AG09309 (cell line): Measurements from ENCODE around the gene LTBP4.
A peak's percentile ranks its signal among the peaks of the same experiment; 100 is the strongest.
"Not testable (repeated sequence)": the region's sequence is repeated elsewhere in the genome, so short reads cannot be mapped to it uniquely, and the experiment has no call there.

ENCODE experiments used
- DNase-seq: peaks from one replicate; pipeline ENCODE4 v3.0.0-alpha.2; 2010; ENCODE audit warnings: low read depth
- H3K4me3 ChIP-seq: 2 replicates; pipeline ENCODE4 v1.5.1; 2011; ENCODE audit warnings: mild to moderate bottlenecking, low read depth, low read length, moderate library complexity; ENCODE audit not compliant: control insufficient read depth
- CTCF ChIP-seq: IDR thresholded peaks from 2 replicates; pipeline ENCODE4 v1.5.1; 2011; ENCODE audit warnings: mild to moderate bottlenecking, low read depth, low read length, inconsistent platforms; ENCODE audit not compliant: insufficient read depth, control insufficient read depth; ENCODE audit errors: missing control alignments

Gene LTBP4

GRCh38 chr19:40559394-40559793 is 41.8 kb upstream of the LTBP4 start:
- no peak for TF ChIP-seq CTCF

GRCh38 chr19:40560092-40560507 is 41.1 kb upstream of the LTBP4 start:
- H3K4me3 ChIP-seq = no peak overlapping the region
- DNase-seq = no peak
- no peak for TF ChIP-seq CTCF

More at GRCh38 chr19:40559394-40559793, 41.8 kb upstream of the LTBP4 start:
- no peak overlapping the region for H3K4me3 ChIP-seq
- DNase-seq = no peak

GRCh38 chr19:40561947-40562346 is 39.2 kb upstream of the LTBP4 start:
- no peak for TF ChIP-seq CTCF
- no peak for DNase-seq
- no peak overlapping the region for H3K4me3 ChIP-seq

- not testable (repeated sequence) for DNase-seq, H3K4me3 ChIP-seq
Observed at GRCh38 chr19:40564535-40564934, 36.6 kb upstream of the LTBP4 start.

GRCh38 chr19:40565355-40565754 is 35.8 kb upstream of the LTBP4 start:
- TF ChIP-seq CTCF = no peak
- no peak for DNase-seq
- no peak overlapping the region for H3K4me3 ChIP-seq

GRCh38 chr19:40565910-40566495 is 35.2 kb upstream of the LTBP4 start:
- H3K4me3 ChIP-seq = no peak overlapping the region
- no peak for TF ChIP-seq CTCF

GRCh38 chr19:40567040-40567749 is 34.0 kb upstream of the LTBP4 start:
- H3K4me3 ChIP-seq = peak overlapping the region; percentile 51

More at GRCh38 chr19:40565910-40566495, 35.2 kb upstream of the LTBP4 start:
- DNase-seq = no peak

More at GRCh38 chr19:40567040-40567749, 34.0 kb upstream of the LTBP4 start:
- no peak for DNase-seq
- TF ChIP-seq CTCF = no peak
